ENCODE results near the gene NFASC.

GRCh38 chr1:204866051-204866596 is 4.5 kb upstream of the NFASC start:
- no peak for TF ChIP-seq CTCF (IDR thresholded peaks at IDR 0.05)
- TF ChIP-seq POLR2A (IDR thresholded peaks at IDR 0.05) = no peak
